Uterus (tissue), 4 donors: Measurements from ENCODE around the gene MAPK10. TPM values are rescaled to one million over a fixed set of nuclear protein-coding genes. Genes with fewer than 3 reads are reported as not detected.

ENCODE experiments used
- DNase-seq, 2 donors: peaks; one replicate each; pipeline ENCODE4 v3.0.0-alpha.2; 2019 to 2020
- H3K27ac ChIP-seq, 2 donors: fragments of 200-600 bp; sonication (generic); 1 replicate in 1 of 2; 2 replicates in 1 of 2; pipeline ENCODE4 v1.5.1; 2016 to 2018
- H3K27me3 ChIP-seq, 2 donors: fragments of 200-600 bp; sonication (generic); one replicate each; pipeline ENCODE4 v1.5.1; 2018 to 2019; ENCODE audit warnings: control low read depth in 1 of 2
- H3K36me3 ChIP-seq, 2 donors: fragments of 200-600 bp; sonication (generic); one replicate each; pipeline ENCODE4 v1.5.1; 2019; ENCODE audit warnings: control low read depth in 1 of 2
- H3K4me1 ChIP-seq, 2 donors: fragments of 200-600 bp; sonication (generic); one replicate each; pipeline ENCODE4 v1.5.1; 2018 to 2019; ENCODE audit warnings: control low read depth in 1 of 2
- H3K4me3 ChIP-seq, 2 donors: fragments of 200-600 bp; sonication (generic); 1 replicate in 1 of 2; 2 replicates in 1 of 2; pipeline ENCODE4 v1.5.1; 2018 to 2019; ENCODE audit warnings: mild to moderate bottlenecking in 1 of 2
- H3K9me3 ChIP-seq, 2 donors: fragments of 200-600 bp; sonication (generic); one replicate each; pipeline ENCODE4 v1.5.1; 2019; ENCODE audit warnings: control low read depth in 1 of 2
- CTCF ChIP-seq, 4 experiments: fragments of 200-600 bp in 2 of 4; fragments of 450-650 bp in 2 of 4; sonication (generic) in 2 of 4; IDR thresholded peaks; one replicate each; pipeline ENCODE4 v1.5.1; 2016 to 2019; ENCODE audit warnings: antibody characterized with exemption in 4 of 4, mild to moderate bottlenecking in 2 of 4, moderate library complexity in 1 of 4
- POLR2A ChIP-seq, 2 donors: fragments of 450-650 bp; IDR thresholded peaks; one replicate each; pipeline ENCODE4 v1.6.1; 2016; ENCODE audit warnings: antibody characterized with exemption in 2 of 2, mild to moderate bottlenecking in 1 of 2, moderate library complexity in 1 of 2
- intact Hi-C: fragments of 100-400 bp; cut with DNase I; formaldehyde crosslinking; loops from one replicate; pipeline ENCODE4 v1.15.1; 2023; ENCODE audit warnings: low total_unique reads
- total RNA-seq, 4 donors: library from RNA; depleted of rRNA in 3 of 4; stranded (reverse); fragments of >200 nt in 3 of 4; gene quantifications; one replicate each; pipeline versions ENCODE4 v1.1.0 to v1.2.4, GENCODE V29; 2014 to 2023
- donor health status: DM: yes; HTN: yes; CAD: no.

MAPK10 gene
- total RNA-seq, 4 donors from 2014 or later: 38.2 to 144 (median 73.0) TPM

- DNase-seq: no peak
- Histone ChIP-seq H3K9me3 (no peaks in the 10 kb centered on the region), H3K4me1 (no peaks in the 10 kb centered on the region), H3K4me3 (no peak overlapping the region), H3K27ac (no peak overlapping the region), H3K27me3 (no peaks in the 10 kb centered on the region), H3K36me3 (no peaks in the 10 kb centered on the region)
- TF ChIP-seq POLR2A (IDR thresholded peaks at IDR 0.05) (no peak), CTCF (IDR thresholded peaks at IDR 0.05) (no peak)
- intact Hi-C loops: no loop called here
Measured at GRCh38 chr4:85961887-85962286, 398.0 kb downstream of the MAPK10 start.

- Histone ChIP-seq H3K4me3 (no peak overlapping the region), H3K9me3 (no peaks in the 10 kb centered on the region), H3K36me3 (no peaks in the 10 kb centered on the region), H3K27me3 (no peaks in the 10 kb centered on the region), H3K27ac (no peak overlapping the region), H3K4me1 (no peaks in the 10 kb centered on the region)
- intact Hi-C loops: no loop called here
- TF ChIP-seq CTCF (IDR thresholded peaks at IDR 0.05) (no peak), POLR2A (IDR thresholded peaks at IDR 0.05) (no peak)
- DNase-seq: no peak
Measured at GRCh38 chr4:85956293-85956945, 403.4 kb downstream of the MAPK10 start.

- no peak for DNase-seq
- TF ChIP-seq POLR2A (IDR thresholded peaks at IDR 0.05): no peak
- no peak for TF ChIP-seq CTCF (IDR thresholded peaks at IDR 0.05)
- Histone ChIP-seq H3K27me3 (no peaks in the 10 kb centered on the region), H3K4me1 (no peaks in the 10 kb centered on the region), H3K4me3 (no peak overlapping the region), H3K27ac (no peak overlapping the region), H3K9me3 (no peaks in the 10 kb centered on the region), H3K36me3 (no peaks in the 10 kb centered on the region)
- intact Hi-C loops: no loop called here
Measured at GRCh38 chr4:85955620-85956292, 404.1 kb downstream of the MAPK10 start.

- intact Hi-C loops: no loop called here
- Histone ChIP-seq H3K9me3 (no peaks in the 10 kb centered on the region), H3K36me3 (no peaks in the 10 kb centered on the region), H3K4me1 (no peaks in the 10 kb centered on the region), H3K27me3 (no peaks in the 10 kb centered on the region), H3K4me3 (no peak overlapping the region), H3K27ac (no peak overlapping the region)
- no peak for TF ChIP-seq CTCF (IDR thresholded peaks at IDR 0.05)
- no peak for TF ChIP-seq POLR2A (IDR thresholded peaks at IDR 0.05)
- no peak for DNase-seq
Measured at GRCh38 chr4:85953651-85954018, 406.2 kb downstream of the MAPK10 start.

- H3K36me3 ChIP-seq: no peaks in the 10 kb centered on the region
- H3K4me3 ChIP-seq: no peak overlapping the region
- H3K4me1 ChIP-seq: no peaks in the 10 kb centered on the region
- no peaks in the 10 kb centered on the region for H3K9me3 ChIP-seq
- H3K27ac ChIP-seq: no peak overlapping the region
- no peak for TF ChIP-seq CTCF (IDR thresholded peaks at IDR 0.05)
- no peak for TF ChIP-seq POLR2A (IDR thresholded peaks at IDR 0.05)
- H3K27me3 ChIP-seq: no peaks in the 10 kb centered on the region
- DNase-seq: no peak
- intact Hi-C loops: no loop called here
Measured at GRCh38 chr4:85952972-85953650, 406.7 kb downstream of the MAPK10 start.
